ENCODE data around the gene AXL. TPM values are rescaled to one million over a fixed set of nuclear protein-coding genes. Genes with fewer than 3 reads are reported as not detected.

The AXL gene
- total RNA-seq, 2 donors from 2014 or later, result 27.3 to 81.4 TPM

GRCh38 chr19:41235480-41235879 lies 16.5 kb downstream of the AXL start:
- H3K9me3 ChIP-seq, result no peaks in the 10 kb centered on the region
- no peaks in the 10 kb centered on the region for H3K27me3 ChIP-seq
- H3K4me3 ChIP-seq, result no peak overlapping the region
- H3K36me3 ChIP-seq, result peaks cover 60% of the 10 kb centered on the region
- no peak overlapping the region for H3K27ac ChIP-seq
- DNase-seq (ENCODE audit: low spot score), result no peak
- H3K4me1 ChIP-seq, result no peaks in the 10 kb centered on the region
- no peak for TF ChIP-seq CTCF (IDR thresholded peaks at IDR 0.05)

- Histone ChIP-seq H3K9me3 (no peaks in the 10 kb centered on the region), H3K27ac (no peak overlapping the region), H3K4me1 (no peaks in the 10 kb centered on the region), H3K36me3 (peaks cover 72% of the 10 kb centered on the region), H3K27me3 (no peaks in the 10 kb centered on the region), H3K4me3 (no peak overlapping the region)
- TF ChIP-seq CTCF (IDR thresholded peaks at IDR 0.05), result no peak
- DNase-seq (ENCODE audit: low spot score), result no peak
Measured at GRCh38 chr19:41238244-41238643, 19.2 kb downstream of the AXL start.

GRCh38 chr19:41239363-41239762 lies 20.3 kb downstream of the AXL start:
- H3K27me3 ChIP-seq, result no peaks in the 10 kb centered on the region
- H3K9me3 ChIP-seq, result no peaks in the 10 kb centered on the region
- no peak for TF ChIP-seq CTCF (IDR thresholded peaks at IDR 0.05)
- no peaks in the 10 kb centered on the region for H3K4me1 ChIP-seq
- DNase-seq (ENCODE audit: low spot score), result no peak
- peaks cover 71% of the 10 kb centered on the region for H3K36me3 ChIP-seq
- no peak overlapping the region for H3K27ac ChIP-seq
- H3K4me3 ChIP-seq, result no peak overlapping the region

- Histone ChIP-seq H3K27me3 (no peaks in the 10 kb centered on the region), H3K9me3 (no peaks in the 10 kb centered on the region), H3K4me1 (no peaks in the 10 kb centered on the region), H3K4me3 (no peak overlapping the region), H3K36me3 (peaks cover 72% of the 10 kb centered on the region), H3K27ac (no peak overlapping the region)
- TF ChIP-seq CTCF (IDR thresholded peaks at IDR 0.05), result no peak
- no peak for DNase-seq (ENCODE audit: low spot score)
Measured at GRCh38 chr19:41239961-41240574, 21.0 kb downstream of the AXL start.

- H3K4me1 ChIP-seq, result no peaks in the 10 kb centered on the region
- no peaks in the 10 kb centered on the region for H3K27me3 ChIP-seq
- TF ChIP-seq CTCF (IDR thresholded peaks at IDR 0.05), result no peak
- no peaks in the 10 kb centered on the region for H3K9me3 ChIP-seq
- H3K4me3 ChIP-seq, result no peak overlapping the region
- DNase-seq (ENCODE audit: low spot score), result no peak
- no peak overlapping the region for H3K27ac ChIP-seq
- peaks cover 70% of the 10 kb centered on the region for H3K36me3 ChIP-seq
Measured at GRCh38 chr19:41241859-41242258, 22.8 kb downstream of the AXL start.

- no peak for TF ChIP-seq CTCF (IDR thresholded peaks at IDR 0.05)
- H3K27me3 ChIP-seq, result no peaks in the 10 kb centered on the region
- H3K4me1 ChIP-seq, result no peaks in the 10 kb centered on the region
- no peak overlapping the region for H3K27ac ChIP-seq
- H3K9me3 ChIP-seq, result no peaks in the 10 kb centered on the region
- no peak overlapping the region for H3K4me3 ChIP-seq
- no peak for DNase-seq (ENCODE audit: low spot score)
- H3K36me3 ChIP-seq, result peaks cover 66% of the 10 kb centered on the region
Measured at GRCh38 chr19:41244117-41244516, 25.1 kb downstream of the AXL start.
